Left ventricle myocardium inferior (tissue), 1 donor: ENCODE results near the gene ZNF524. TPM values are rescaled to one million over a fixed set of nuclear protein-coding genes. Genes with fewer than 3 reads are reported as not detected.

ENCODE experiments used
- DNase-seq: peaks from one replicate; pipeline ENCODE4 v3.0.0-alpha.2; 2020
- H3K27ac ChIP-seq: fragments of 200-600 bp; replicated peaks from 2 replicates; pipeline ENCODE4 v1.8.0; 2021
- H3K27me3 ChIP-seq: fragments of 200-600 bp; 2 replicates; pipeline ENCODE4 v1.8.0; 2021; ENCODE audit warnings: low read depth
- H3K36me3 ChIP-seq: fragments of 200-600 bp; 2 replicates; pipeline ENCODE4 v1.8.0; 2021
- H3K4me1 ChIP-seq: fragments of 200-600 bp; 2 replicates; pipeline ENCODE4 v1.8.0; 2021
- H3K4me3 ChIP-seq: fragments of 200-600 bp; 2 replicates; pipeline ENCODE4 v1.8.0; 2021; ENCODE audit warnings: mild to moderate bottlenecking, moderate library complexity
- H3K9me3 ChIP-seq: fragments of 200-600 bp; replicated peaks from 2 replicates; pipeline ENCODE4 v1.8.0; 2021
- intact Hi-C: fragments of 100-400 bp; cut with micrococcal nuclease; formaldehyde crosslinking; loops from one replicate; pipeline ENCODE4 v1.11.0; 2022
- total RNA-seq: library from RNA; stranded (reverse); fragmentation: NEBNext Ultra II Directional; extraction: Animal tissue kit (Norgen Biotek cat#: 25700); gene quantifications from one replicate; pipeline ENCODE4 v1.2.1, GENCODE V29; 2021
- TF ChIP-seq, protein P1 (sequence below): fragments of 200-600 bp; IDR thresholded peaks from 2 replicates; pipeline ENCODE4 v1.8.0; 2021; ENCODE audit warnings: antibody characterized with exemption, mild to moderate bottlenecking, borderline replicate concordance
- donor health status: DM: no; HTN: yes; CAD: no; lungs with severe emphysema.

ZNF524 gene
- total RNA-seq, 1 donor from 2014 or later = 15.6 TPM

DNA sequence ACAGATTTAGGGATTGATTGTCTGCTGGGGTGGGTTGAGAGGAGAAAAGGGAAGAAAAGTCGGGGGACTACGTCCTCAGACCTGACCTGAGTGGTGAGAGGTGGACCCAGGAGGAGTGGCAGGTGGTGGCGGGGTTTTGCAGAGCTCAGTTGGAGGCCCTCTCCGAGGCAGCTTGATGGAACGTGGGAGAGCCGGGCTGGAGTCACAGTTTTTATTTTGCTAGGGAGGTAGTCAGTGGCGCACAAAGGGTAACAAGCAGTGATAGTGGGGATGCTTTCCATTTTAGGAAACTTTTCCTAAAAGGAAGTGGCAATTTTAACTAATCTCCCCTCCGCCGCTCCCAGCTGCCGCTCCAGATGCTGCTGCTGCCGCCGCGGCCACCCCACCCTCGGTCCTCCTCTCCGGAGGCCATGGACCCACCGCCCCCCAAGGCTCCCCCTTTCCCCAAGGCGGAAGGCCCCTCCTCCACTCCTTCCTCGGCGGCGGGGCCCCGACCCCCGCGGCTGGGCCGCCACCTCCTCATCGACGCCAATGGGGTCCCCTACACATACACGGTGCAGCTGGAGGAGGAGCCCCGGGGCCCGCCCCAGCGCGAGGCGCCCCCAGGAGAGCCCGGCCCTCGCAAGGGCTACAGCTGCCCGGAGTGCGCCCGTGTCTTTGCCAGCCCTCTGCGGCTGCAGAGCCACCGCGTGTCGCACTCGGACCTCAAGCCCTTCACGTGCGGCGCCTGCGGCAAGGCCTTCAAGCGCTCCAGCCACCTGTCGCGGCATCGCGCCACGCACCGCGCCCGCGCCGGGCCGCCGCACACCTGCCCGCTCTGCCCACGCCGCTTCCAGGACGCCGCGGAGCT is 42.3 kb downstream of the ZNF524 start:
- H3K9me3 ChIP-seq = no peaks in the 10 kb centered on the region
- peak overlapping the region; percentile 93 for H3K4me3 ChIP-seq
- peaks cover 83% of the 10 kb centered on the region for H3K4me1 ChIP-seq
- TF ChIP-seq, protein P1, sequence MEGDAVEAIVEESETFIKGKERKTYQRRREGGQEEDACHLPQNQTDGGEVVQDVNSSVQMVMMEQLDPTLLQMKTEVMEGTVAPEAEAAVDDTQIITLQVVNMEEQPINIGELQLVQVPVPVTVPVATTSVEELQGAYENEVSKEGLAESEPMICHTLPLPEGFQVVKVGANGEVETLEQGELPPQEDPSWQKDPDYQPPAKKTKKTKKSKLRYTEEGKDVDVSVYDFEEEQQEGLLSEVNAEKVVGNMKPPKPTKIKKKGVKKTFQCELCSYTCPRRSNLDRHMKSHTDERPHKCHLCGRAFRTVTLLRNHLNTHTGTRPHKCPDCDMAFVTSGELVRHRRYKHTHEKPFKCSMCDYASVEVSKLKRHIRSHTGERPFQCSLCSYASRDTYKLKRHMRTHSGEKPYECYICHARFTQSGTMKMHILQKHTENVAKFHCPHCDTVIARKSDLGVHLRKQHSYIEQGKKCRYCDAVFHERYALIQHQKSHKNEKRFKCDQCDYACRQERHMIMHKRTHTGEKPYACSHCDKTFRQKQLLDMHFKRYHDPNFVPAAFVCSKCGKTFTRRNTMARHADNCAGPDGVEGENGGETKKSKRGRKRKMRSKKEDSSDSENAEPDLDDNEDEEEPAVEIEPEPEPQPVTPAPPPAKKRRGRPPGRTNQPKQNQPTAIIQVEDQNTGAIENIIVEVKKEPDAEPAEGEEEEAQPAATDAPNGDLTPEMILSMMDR = no peak
- H3K36me3 ChIP-seq = peaks cover 10% of the 10 kb centered on the region
- no peak for DNase-seq
- no peaks in the 10 kb centered on the region for H3K27me3 ChIP-seq
- intact Hi-C loops = no loop called here
- peak overlapping the region; percentile 95 for H3K27ac ChIP-seq

DNA sequence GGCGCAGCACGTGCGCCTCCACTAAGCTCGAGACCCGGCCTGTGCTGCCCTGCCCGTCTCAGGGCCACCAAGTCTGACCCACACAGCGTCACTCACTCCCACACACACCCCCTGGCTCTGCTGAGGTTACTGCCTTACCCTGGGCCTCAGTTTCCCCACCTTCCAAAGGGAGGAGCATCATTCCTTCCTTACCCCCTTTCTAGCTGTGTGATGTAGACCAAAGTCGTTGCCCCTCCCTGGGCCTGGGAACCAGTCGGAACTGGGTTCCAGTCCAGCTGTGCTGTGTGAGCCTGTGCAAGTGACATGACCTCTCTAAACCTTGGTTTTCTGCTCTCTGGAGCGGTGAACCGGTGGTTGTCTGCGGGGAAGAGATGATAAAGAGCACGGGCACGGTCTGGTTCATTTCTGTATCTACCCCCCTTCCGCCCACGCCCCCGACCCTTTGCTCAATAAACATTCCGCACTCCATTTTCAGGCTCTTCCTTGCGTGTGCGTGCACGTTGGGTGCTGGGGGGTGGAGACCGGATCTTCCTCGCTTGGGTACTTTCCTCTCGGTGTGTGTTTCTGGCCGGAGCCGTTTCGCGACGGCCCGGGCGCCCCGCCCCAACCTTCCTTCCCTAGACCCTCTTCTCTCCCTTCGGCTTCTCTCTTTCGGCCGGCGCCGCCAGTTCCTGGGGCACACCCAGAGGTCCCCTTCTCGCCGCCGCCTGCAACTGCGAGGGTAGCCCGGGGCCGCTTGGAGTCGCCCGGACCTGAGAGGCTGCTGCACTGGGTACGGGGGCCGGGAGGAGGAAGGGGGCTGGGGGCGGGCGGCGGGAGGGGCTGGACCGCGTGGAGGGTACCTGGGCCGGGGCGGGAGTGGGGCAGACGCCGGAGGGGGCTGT is 43.2 kb downstream of the ZNF524 start, which contains the start of gene ZNF581:
ZNF581 (plus strand) TSS at position 647 of the 884 bp plus-strand sequence. CDS start 923 bp downstream, outside the sequence.
- peaks cover 85% of the 10 kb centered on the region for H3K4me1 ChIP-seq
- no peaks in the 10 kb centered on the region for H3K27me3 ChIP-seq

DNA sequence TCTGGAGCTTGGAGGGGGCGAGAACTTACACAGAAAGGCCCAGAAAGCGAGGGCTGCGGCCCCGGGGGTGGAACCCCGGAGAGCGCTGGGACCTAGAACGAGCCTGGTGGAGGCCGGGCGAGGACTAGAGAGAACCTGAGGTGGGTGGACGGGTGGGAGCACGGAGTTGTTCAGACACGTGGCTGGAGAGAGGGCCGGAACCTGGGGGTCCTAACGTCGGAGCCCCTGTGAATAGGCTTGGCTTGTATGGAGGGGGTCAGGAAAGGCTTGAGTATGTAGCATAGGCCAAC is 43.7 kb downstream of the ZNF524 start:
- intact Hi-C loops = no loop called here
- H3K27ac ChIP-seq = peak overlapping the region; percentile 95

More for the DNA sequence above, 43.2 kb downstream of the ZNF524 start, which contains the start of gene ZNF581:
- Histone ChIP-seq H3K27ac (peak within 1 kb of the TSS; percentile 95), H3K4me3 (peak within 1 kb of the TSS; percentile 93), H3K36me3 (peaks cover 10% of the 10 kb centered on the region), H3K9me3 (no peaks in the 10 kb centered on the region)
- TF ChIP-seq, protein P1 = no peak
- peak; percentile 81 for DNase-seq
- intact Hi-C loops = no loop called here

DNA sequence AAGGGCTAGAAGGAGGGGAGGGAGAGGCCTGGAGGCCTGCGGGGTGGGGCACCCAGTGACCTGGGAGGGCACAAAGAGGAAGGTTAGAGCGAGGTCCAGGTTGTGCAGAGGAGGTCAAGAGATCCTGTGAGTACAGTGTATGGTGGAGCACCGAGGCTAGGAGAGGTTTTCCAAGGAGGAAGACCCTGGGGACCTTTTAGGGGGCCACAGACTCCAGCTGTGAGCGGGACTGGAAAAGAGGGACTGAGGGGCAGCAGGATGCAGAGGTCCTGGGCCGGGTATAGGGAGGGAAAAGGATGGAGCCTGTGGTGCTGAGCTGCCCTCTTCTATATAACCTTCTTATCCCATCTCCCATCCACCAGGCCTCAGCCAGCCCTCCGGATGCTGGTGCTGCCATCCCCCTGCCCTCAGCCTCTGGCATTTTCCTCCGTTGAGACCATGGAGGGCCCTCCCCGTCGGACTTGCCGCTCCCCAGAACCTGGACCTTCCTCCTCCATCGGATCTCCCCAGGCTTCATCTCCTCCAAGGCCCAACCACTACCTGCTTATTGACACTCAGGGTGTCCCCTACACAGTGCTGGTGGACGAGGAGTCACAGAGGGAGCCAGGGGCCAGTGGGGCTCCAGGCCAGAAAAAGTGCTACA is 44.2 kb downstream of the ZNF524 start:
- Histone ChIP-seq H3K27ac (peak overlapping the region; percentile 95), H3K36me3 (peaks cover 10% of the 10 kb centered on the region), H3K27me3 (no peaks in the 10 kb centered on the region), H3K4me1 (peaks cover 85% of the 10 kb centered on the region), H3K4me3 (peak overlapping the region; percentile 93), H3K9me3 (no peaks in the 10 kb centered on the region)
- no peak for DNase-seq
- intact Hi-C loops = no loop called here
- TF ChIP-seq, protein P1 = no peak

More for the DNA sequence above, 43.7 kb downstream of the ZNF524 start:
- no peaks in the 10 kb centered on the region for H3K27me3 ChIP-seq
- H3K36me3 ChIP-seq = peaks cover 10% of the 10 kb centered on the region
- no peaks in the 10 kb centered on the region for H3K9me3 ChIP-seq
- no peak for DNase-seq
- peaks cover 85% of the 10 kb centered on the region for H3K4me1 ChIP-seq
- TF ChIP-seq, protein P1 = no peak
- H3K4me3 ChIP-seq = peak overlapping the region; percentile 93
